ENCODE results near the gene BCL2L11.

BCL2L11 gene

DNA sequence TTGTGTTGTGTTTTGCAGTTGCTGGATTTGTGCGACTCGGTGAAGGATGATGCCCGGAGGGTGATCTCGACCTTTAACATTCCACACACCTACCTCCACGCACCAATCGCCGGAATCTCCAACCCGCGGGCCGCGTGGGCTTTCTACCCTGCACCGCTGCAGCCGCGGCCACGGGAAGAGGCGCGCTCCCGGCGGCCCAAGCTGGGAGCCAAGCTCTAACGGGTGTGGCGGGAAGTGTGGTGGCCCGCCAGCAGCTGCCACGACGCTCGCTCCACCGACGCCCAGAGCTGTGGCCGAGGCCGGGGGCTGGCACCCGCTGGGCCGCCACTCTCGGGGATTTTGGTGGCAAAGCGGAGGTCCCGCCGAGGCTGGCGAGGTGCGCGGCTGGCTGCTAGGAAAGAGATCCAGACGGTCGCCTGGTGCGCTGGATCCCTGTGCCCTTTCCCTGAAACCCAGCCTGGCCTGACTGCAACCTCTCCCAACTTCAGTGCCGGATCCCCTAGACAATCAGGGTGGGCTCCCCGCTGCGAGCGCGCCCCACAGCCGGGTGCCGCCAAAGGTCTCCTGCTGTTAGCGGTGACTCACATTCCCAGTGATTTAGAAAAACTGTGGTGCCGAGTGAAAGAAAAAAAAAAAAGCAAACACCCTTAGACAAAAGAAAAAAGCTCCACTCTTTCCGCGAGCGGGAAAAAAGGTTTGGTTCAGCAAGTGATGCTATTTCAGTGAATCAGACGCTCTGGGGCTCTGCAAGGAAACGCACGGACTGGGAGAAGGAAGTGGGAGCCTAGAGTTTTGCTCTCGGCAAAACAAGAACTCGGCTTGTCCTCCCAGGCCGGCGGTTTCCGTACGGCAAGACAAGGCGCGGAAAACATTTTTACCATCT lies 2.9 kb upstream of the BCL2L11 start:
- DNase-seq (ENCODE audit: low read depth) = peak; percentile 18
- TF ChIP-seq, protein P1, sequence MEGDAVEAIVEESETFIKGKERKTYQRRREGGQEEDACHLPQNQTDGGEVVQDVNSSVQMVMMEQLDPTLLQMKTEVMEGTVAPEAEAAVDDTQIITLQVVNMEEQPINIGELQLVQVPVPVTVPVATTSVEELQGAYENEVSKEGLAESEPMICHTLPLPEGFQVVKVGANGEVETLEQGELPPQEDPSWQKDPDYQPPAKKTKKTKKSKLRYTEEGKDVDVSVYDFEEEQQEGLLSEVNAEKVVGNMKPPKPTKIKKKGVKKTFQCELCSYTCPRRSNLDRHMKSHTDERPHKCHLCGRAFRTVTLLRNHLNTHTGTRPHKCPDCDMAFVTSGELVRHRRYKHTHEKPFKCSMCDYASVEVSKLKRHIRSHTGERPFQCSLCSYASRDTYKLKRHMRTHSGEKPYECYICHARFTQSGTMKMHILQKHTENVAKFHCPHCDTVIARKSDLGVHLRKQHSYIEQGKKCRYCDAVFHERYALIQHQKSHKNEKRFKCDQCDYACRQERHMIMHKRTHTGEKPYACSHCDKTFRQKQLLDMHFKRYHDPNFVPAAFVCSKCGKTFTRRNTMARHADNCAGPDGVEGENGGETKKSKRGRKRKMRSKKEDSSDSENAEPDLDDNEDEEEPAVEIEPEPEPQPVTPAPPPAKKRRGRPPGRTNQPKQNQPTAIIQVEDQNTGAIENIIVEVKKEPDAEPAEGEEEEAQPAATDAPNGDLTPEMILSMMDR (IDR thresholded peaks at IDR 0.05; ENCODE audit: control insufficient read depth, insufficient read depth, low read depth, low read length, missing control alignments) = no peak

DNA sequence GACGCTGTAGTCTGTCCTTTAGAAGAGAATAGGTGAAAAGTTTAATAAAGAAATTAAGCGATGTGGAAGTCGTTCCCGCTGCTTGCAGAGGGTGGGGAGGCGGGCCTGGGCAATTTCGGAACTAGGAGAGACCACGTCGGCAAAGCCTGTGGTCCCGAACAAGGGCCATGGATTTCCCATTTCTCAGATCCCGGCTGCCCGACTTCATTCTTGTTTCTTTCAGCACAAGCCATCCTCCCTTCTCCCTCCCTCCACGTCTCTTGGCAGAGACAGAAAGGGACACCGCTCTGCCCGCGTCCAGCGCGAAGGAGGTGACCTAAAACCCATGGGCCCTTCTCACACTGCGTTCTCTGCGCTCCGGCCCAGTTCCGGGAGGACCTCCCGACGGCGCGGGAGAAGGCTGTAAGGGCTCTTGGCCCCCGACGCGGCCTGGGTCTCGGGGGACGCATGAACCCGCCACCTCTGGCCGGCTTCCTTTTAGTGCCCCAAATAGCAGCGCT lies 2.2 kb upstream of the BCL2L11 start:
- TF ChIP-seq, protein P1 (IDR thresholded peaks at IDR 0.05; ENCODE audit: control insufficient read depth, insufficient read depth, low read depth, low read length, missing control alignments) = no peak
- peak overlapping the region; percentile 48; the same call in 1 of the 2 replicates for H3K4me3 ChIP-seq (ENCODE audit: control insufficient read depth, low read depth, low read length)
- no peak for DNase-seq (ENCODE audit: low read depth)

More for the DNA sequence above, 2.9 kb upstream of the BCL2L11 start:
- peak overlapping the region; percentile 48 for H3K4me3 ChIP-seq (ENCODE audit: control insufficient read depth, low read depth, low read length)

DNA sequence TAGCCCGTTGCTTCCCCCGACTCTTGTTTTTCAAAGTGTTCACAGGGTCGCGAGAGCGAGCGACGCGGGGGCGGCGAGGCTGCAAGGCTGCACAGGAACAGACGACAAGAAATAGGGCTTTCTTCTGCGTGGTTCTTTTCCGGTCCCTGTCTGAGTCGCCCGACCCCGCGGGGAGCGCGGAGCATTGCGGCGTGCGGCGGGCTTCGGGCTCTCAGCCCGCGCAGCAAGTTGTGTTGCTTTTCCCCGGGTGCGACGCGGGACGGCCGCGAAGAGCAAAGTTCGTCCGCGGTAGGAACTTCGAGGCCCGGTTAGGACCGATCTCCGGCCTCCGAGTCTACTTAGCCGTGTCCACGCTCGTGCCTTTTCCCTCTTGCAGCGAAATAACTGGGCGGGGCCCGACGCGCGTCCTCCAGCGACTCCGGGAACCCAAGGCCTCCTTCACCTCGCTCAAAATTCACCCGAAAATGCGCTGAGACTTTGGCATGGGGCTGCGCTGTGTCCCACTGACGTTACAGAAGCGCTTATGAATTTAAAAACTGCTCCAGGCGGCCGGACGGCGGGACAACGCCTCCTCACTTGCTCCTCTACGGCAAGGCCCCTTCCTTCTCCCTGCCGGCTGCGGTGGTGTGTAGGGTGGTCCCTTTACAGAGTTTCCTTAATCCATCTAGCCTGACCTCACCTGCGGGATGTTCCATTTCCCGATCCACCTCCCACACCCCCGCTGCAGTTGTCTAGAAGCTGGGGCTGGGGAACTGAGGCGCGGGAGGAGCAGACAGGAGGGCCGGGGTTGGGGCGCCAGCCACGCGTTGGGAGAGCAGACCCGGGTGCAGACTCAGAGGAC lies 1.5 kb upstream of the BCL2L11 start:
- no peak for DNase-seq (ENCODE audit: low read depth)
- TF ChIP-seq, protein P1 (IDR thresholded peaks at IDR 0.05; ENCODE audit: control insufficient read depth, insufficient read depth, low read depth, low read length, missing control alignments) = no peak
- no peak overlapping the region for H3K4me3 ChIP-seq (ENCODE audit: control insufficient read depth, low read depth, low read length)

DNA sequence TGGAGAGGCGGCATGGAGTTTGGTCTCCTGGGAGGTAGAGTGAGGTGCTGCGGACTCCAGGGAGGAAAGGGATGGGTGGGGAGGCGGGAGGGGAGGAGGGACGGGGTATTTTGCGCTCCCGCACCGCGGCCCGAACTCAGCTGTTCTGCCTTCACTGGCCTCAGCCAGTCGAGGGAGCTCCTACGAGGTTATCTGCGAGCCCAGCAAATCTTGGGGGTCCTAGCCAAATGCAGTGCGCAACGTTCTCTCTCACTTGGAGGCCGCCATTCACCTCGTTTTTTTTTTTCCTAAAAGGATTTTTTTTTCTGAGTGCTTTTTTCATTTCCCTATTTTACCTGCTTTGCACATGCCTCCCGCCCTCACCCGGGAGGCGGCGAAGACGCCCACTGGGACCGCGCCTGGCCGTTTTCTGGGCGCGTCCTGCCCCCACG lies 877 bp upstream of the BCL2L11 start:
- H3K4me3 ChIP-seq (ENCODE audit: control insufficient read depth, low read depth, low read length) = peak overlapping the region; percentile 76
- TF ChIP-seq, protein P1 (IDR thresholded peaks at IDR 0.05; ENCODE audit: control insufficient read depth, insufficient read depth, low read depth, low read length, missing control alignments) = no peak
- no peak for DNase-seq (ENCODE audit: low read depth)

DNA sequence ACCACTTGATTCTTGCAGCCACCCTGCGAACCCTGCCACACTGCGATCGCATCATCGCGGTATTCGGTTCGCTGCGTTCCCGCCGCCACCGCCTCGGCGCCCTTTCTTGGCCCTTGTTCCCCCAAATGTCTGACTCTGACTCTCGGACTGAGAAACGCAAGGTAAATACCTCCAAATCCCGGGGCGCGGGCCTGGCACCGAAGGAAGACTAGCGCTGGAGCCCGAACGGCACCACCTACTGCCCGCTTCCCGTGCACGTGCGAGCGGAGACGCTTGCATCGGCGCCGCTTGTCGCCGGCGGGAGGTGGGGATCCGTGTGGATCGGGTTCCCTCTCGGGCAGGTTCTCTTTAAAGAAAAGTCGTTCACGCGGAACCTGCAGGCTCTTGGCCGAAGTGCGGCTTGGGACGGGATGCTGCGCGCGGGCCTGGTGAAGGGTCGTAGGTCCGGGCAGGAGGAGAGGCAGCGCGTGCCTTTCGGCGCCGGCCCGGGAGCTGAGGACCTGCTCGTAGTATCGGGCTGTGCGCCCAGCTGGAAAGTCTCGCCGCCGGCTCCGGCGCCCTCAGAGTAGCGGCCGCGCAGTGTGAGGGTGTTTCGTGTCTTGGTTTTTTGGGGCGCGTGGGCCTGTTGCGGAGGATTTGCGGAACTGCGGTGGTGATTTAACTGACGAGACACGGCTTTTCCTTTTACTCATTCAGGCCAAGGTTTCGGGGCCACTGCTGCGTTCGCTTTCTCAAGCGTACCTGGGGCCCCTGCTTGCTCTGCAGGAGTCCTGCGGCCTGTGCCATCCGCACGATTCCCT lies 514 bp downstream of the BCL2L11 start:
- DNase-seq (ENCODE audit: low read depth) = no peak
- TF ChIP-seq, protein P1 (IDR thresholded peaks at IDR 0.05; ENCODE audit: control insufficient read depth, insufficient read depth, low read depth, low read length, missing control alignments) = no peak
- peak overlapping the region; percentile 76 for H3K4me3 ChIP-seq (ENCODE audit: control insufficient read depth, low read depth, low read length)

All from AG09309 (cell line).